Endothelial cell of umbilical vein (primary cell): Measurements from ENCODE around the gene PPFIA3. TPM values are rescaled to one million over a fixed set of nuclear protein-coding genes. Genes with fewer than 3 reads are reported as not detected.

Source experiments
- BruUV-seq: library from RNA; stranded (reverse); fragments of 400-500 nt; replicated peaks from 2 replicates; lab custom pipeline; 2021; lab: Mats Ljungman, UMichigan
- CTCF ChIA-PET: fragments of 300-600, 350-600 bp; sonication (Branson Sonifier 250); formaldehyde crosslinking; loops from one replicate; lab custom pipeline; 2021; ENCODE audit warnings: antibody characterized with exemption, inconsistent platforms; lab: Charles Lee
- POLR2A ChIA-PET: fragments of 300-600, 350-600 bp; sonication (Branson Sonifier 250); formaldehyde crosslinking; loops from one replicate; lab custom pipeline; 2021; ENCODE audit warnings: antibody characterized with exemption, inconsistent platforms; lab: Charles Lee
- DNase-seq: peaks from one replicate; pipeline ENCODE4 v3.0.0-alpha.2; 2011; ENCODE audit warnings: low read depth, low spot score
- FAIRE-seq: peaks from 2 replicates; lab custom pipeline; 2011; peaks lifted over from hg19 to GRCh38; lab: Jason Lieb, UNC
- H2AFZ ChIP-seq: 2 replicates; pipeline ENCODE4 v1.6.0; 2012; ENCODE audit warnings: low read depth, low read length, control low read depth, inconsistent platforms
- H3K27ac ChIP-seq: 2 replicates; pipeline ENCODE4 v1.5.1; 2011; ENCODE audit warnings: low read depth, mild to moderate bottlenecking, control low read depth, low read length, moderate library complexity; ENCODE audit not compliant: insufficient read depth
- H3K27me3 ChIP-seq, 2 experiments: 2 replicates each; pipeline versions ENCODE4 v1.6.0 to v1.6.1; 2011; ENCODE audit warnings: low read length in 2 of 2, mixed read lengths in 1 of 2; ENCODE audit not compliant: control insufficient read depth in 2 of 2, insufficient read depth in 2 of 2
- H3K36me3 ChIP-seq, 2 experiments: 2 replicates in 1 of 2; 3 replicates in 1 of 2; pipeline ENCODE4 v1.5.1; 2011; ENCODE audit warnings: low read length in 2 of 2, mild to moderate bottlenecking in 1 of 2, moderate library complexity in 1 of 2; ENCODE audit not compliant: control insufficient read depth in 2 of 2, insufficient read depth in 2 of 2; ENCODE audit errors: extremely low read depth in 1 of 2
- H3K4me1 ChIP-seq: 3 replicates; pipeline ENCODE4 v1.5.1; 2011; ENCODE audit warnings: mild to moderate bottlenecking, low read length; ENCODE audit not compliant: control insufficient read depth, insufficient read depth; ENCODE audit errors: extremely low read depth
- H3K4me2 ChIP-seq: 2 replicates; pipeline ENCODE4 v1.6.1; 2011; ENCODE audit warnings: low read length, control low read depth, mixed read lengths; ENCODE audit not compliant: insufficient read depth
- H3K4me3 ChIP-seq, 3 experiments: fragments of 200-600 bp in 1 of 3; sonication (generic), shearing (Covaris generic) in 1 of 3; replicated peaks in 1 of 3; 2 replicates each; pipeline ENCODE4 v1.5.1; 2011 to 2016; ENCODE audit warnings: control low read depth in 3 of 3, low read length in 3 of 3, mild to moderate bottlenecking in 2 of 3, inconsistent platforms in 1 of 3, low read depth in 1 of 3, moderate library complexity in 1 of 3; ENCODE audit not compliant: insufficient read depth in 1 of 3
- H3K79me2 ChIP-seq: 2 replicates; pipeline ENCODE4 v1.6.0; 2012; ENCODE audit warnings: low read length, inconsistent platforms; ENCODE audit not compliant: control insufficient read depth, insufficient read depth
- H3K9ac ChIP-seq: replicated peaks from 2 replicates; pipeline ENCODE3; 2011; ENCODE audit warnings: low read length, control low read depth; ENCODE audit not compliant: insufficient read depth; ENCODE audit errors: extremely low read depth
- H3K9me1 ChIP-seq: replicated peaks from 3 replicates; pipeline ENCODE4 v1.6.0; 2011; ENCODE audit warnings: mild to moderate bottlenecking, low read length; ENCODE audit not compliant: control insufficient read depth, insufficient read depth; ENCODE audit errors: extremely low read depth
- H3K9me3 ChIP-seq: replicated peaks from 2 replicates; pipeline ENCODE4 v1.5.1; 2012; ENCODE audit warnings: low read length, inconsistent platforms; ENCODE audit not compliant: control insufficient read depth, insufficient read depth
- H4K20me1 ChIP-seq: replicated peaks from 2 replicates; pipeline ENCODE3; 2011; ENCODE audit warnings: mild to moderate bottlenecking, low read length; ENCODE audit not compliant: control insufficient read depth, insufficient read depth; ENCODE audit errors: extremely low read depth
- EZH2 ChIP-seq: IDR thresholded peaks from 2 replicates; pipeline ENCODE4 v1.6.1; 2012; ENCODE audit warnings: borderline replicate concordance, low read depth, mild to moderate bottlenecking, moderate library complexity, low read length, inconsistent platforms; ENCODE audit not compliant: severe bottlenecking
- FOS ChIP-seq: IDR thresholded peaks from 2 replicates; pipeline ENCODE4 v1.6.1; 2011; ENCODE audit warnings: mild to moderate bottlenecking, low read length, moderate library complexity, borderline replicate concordance; ENCODE audit not compliant: insufficient read depth
- GATA2 ChIP-seq: IDR thresholded peaks from 2 replicates; pipeline ENCODE4 v1.7.0; 2011; ENCODE audit warnings: low read depth, mild to moderate bottlenecking, moderate library complexity, mixed read lengths, low read length; ENCODE audit not compliant: insufficient read length, insufficient read depth
- JUN ChIP-seq: IDR thresholded peaks from 2 replicates; pipeline ENCODE4 v1.6.1; 2011; ENCODE audit warnings: borderline replicate concordance, low read depth; ENCODE audit not compliant: insufficient read length, insufficient read depth
- MYC ChIP-seq: IDR thresholded peaks from one replicate; pipeline ENCODE4 v1.6.1; 2011; ENCODE audit warnings: mild to moderate bottlenecking, low read depth, low read length
- POLR2A ChIP-seq: IDR thresholded peaks from 2 replicates; pipeline ENCODE4 v1.6.1; 2012; ENCODE audit warnings: low read depth, mild to moderate bottlenecking, control low read depth, low read length
- POLR2AphosphoS5 ChIP-seq: IDR thresholded peaks from 2 replicates; pipeline ENCODE4 v1.6.1; 2012; ENCODE audit warnings: low read depth, mild to moderate bottlenecking, control low read depth, low read length, moderate library complexity; ENCODE audit not compliant: insufficient read depth
- dilution Hi-C: fragments of 300-500 bp; cut with MboI; formaldehyde crosslinking; loops from one replicate; pipeline ENCODE4 v1.15.0; 2019; ENCODE audit warnings: low sequenced_read_pairs; ENCODE audit not compliant: extremely low pct_ligation_motif_present
- intact Hi-C: fragments of 100-400 bp; cut with micrococcal nuclease; formaldehyde crosslinking; loops from one replicate; pipeline ENCODE4 v1.10.0; 2022
- polyA plus RNA-seq, 4 experiments: library from polyadenylated mRNA; depleted of rRNA in 3 of 4; stranded (reverse) in 3 of 4; unstranded in 1 of 4; fragments of >200 nt; gene quantifications; 2 replicates each; pipeline versions ENCODE4 v1.2.1 to v1.2.3, GENCODE V29; 2011 to 2012; ENCODE audit warnings: missing spikeins in 1 of 4
- total RNA-seq: library from RNA; stranded (reverse); gene quantifications from 2 replicates; pipeline ENCODE4 v1.2.3, GENCODE V29; 2021
- TF ChIP-seq, protein P1 (sequence below), 2 donors: IDR thresholded peaks; 1 replicate in 1 of 2; 2 replicates in 1 of 2; pipeline ENCODE4 v1.5.1; 2011; ENCODE audit warnings: low read length in 2 of 2, mild to moderate bottlenecking in 2 of 2, moderate library complexity in 2 of 2, control low read depth in 1 of 2, inconsistent platforms in 1 of 2, low read depth in 1 of 2; ENCODE audit not compliant: insufficient read depth in 1 of 2; ENCODE audit errors: extremely low read depth in 1 of 2
- TF ChIP-seq, protein P2 (sequence below): IDR thresholded peaks from 2 replicates; pipeline ENCODE4 v1.6.1; 2011; ENCODE audit not compliant: insufficient read depth, insufficient read length

The PPFIA3 gene
- total and polyA plus RNA-seq, 2 donors (not counting 3 experiments of a cell fraction or from before 2014, with no cell fraction given), result 1.3 to 2.0 TPM

DNA sequence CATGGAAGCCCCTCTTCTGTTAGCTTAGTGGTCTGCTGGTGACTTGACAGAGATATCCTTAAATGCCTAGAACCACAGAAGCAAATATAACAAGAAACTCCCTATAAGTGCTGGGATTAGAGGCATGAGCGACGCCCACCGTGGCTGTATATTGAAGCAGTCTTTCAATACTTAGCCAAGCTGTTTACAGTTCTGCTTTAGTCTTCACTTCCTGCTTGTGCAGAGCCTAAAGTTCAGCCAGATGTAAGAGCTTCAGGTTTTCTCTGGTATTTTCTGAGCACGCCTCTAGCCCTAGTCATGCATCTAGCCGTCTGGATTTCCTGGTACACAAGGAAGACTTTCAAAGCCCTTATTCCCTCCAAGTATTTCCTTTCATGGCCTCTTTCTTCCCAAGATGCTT, 66.8 kb downstream of the PPFIA3 start:
- dilution Hi-C loops, result no loop called here

More for the DNA sequence above, 66.8 kb downstream of the PPFIA3 start:
- Histone ChIP-seq H3K9me1 (no peaks in the 10 kb centered on the region), H3K4me2 (no peak overlapping the region), H4K20me1 (no peaks in the 10 kb centered on the region), H3K36me3 (peaks cover 0 to 4% of the 10 kb centered on the region in 2 experiments), H3K4me1 (peaks cover 9% of the 10 kb centered on the region), H3K4me3 (no peak overlapping the region), H3K79me2 (no peaks in the 10 kb centered on the region), H3K9ac (no peak overlapping the region), H2AFZ (no peak overlapping the region), H3K27ac (no peak overlapping the region), H3K9me3 (no peaks in the 10 kb centered on the region), H3K27me3 (no peaks in the 10 kb centered on the region)
- POLR2A ChIA-PET, result no interaction called here
- FAIRE-seq (no peak), DNase-seq (no peak)
- TF ChIP-seq POLR2AphosphoS5 (no peak), EZH2 (no peak), FOS (no peak), JUN (no peak), GATA2 (no peak), POLR2A (no peak), MYC (no peak)
- TF ChIP-seq, protein P1, sequence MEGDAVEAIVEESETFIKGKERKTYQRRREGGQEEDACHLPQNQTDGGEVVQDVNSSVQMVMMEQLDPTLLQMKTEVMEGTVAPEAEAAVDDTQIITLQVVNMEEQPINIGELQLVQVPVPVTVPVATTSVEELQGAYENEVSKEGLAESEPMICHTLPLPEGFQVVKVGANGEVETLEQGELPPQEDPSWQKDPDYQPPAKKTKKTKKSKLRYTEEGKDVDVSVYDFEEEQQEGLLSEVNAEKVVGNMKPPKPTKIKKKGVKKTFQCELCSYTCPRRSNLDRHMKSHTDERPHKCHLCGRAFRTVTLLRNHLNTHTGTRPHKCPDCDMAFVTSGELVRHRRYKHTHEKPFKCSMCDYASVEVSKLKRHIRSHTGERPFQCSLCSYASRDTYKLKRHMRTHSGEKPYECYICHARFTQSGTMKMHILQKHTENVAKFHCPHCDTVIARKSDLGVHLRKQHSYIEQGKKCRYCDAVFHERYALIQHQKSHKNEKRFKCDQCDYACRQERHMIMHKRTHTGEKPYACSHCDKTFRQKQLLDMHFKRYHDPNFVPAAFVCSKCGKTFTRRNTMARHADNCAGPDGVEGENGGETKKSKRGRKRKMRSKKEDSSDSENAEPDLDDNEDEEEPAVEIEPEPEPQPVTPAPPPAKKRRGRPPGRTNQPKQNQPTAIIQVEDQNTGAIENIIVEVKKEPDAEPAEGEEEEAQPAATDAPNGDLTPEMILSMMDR (IDR thresholded peaks at IDR 0.05; ENCODE audit: extremely low read depth in 1 of 2, insufficient read depth in 1 of 2, low read depth in 1 of 2, low read length in 2 of 2), result no peak
- TF ChIP-seq, protein P2, sequence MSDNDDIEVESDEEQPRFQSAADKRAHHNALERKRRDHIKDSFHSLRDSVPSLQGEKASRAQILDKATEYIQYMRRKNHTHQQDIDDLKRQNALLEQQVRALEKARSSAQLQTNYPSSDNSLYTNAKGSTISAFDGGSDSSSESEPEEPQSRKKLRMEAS, result no peak
- intact Hi-C loops, result no loop called here
- CTCF ChIA-PET, result interaction anchor here (0.9 to 6.9 kb wide), 4 partner anchors 12 to 88 kb away, joined by 3 to 71 read pairs (median 6); no protein-coding TSS in a partner anchor
- BruUV-seq, result no TSS peak
